ENCODE results near the gene HTT-AS. TPM values are rescaled to one million over a fixed set of nuclear protein-coding genes. Genes with fewer than 3 reads are reported as not detected.

HTT-AS gene
- total RNA-seq, 2 experiments from 2014 or later = not detected

DNA sequence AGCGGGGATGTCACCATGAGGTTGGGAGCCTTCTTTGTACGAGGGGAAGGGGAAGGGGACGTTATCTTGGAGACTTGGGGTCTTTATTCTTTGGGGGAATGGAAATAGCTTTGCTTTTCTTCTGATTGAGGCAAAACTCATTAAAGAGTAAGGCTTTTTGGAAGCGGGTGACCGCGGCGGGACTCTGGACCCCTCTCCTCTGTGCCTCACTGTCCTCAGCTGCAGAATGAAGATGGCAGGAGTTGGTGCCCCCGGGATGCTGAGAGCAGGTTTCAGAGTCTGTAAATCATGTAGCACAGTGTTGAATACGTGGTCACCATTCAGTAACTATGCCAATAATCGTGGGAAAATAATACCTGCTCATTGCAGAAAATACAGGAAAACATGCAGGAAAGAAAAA is 32.1 kb downstream of the HTT-AS start:
- POLR2A ChIA-PET = interaction anchor here (0.7 to 1.1 kb wide), 4 partner anchors 31 to 107 kb away, joined by 3 to 4 read pairs (median 4); no protein-coding TSS in a partner anchor
- peaks cover 9% of the 10 kb centered on the region for H3K27me3 Mint-ChIP-seq
- peaks cover 51% of the 10 kb centered on the region for H3K4me1 Mint-ChIP-seq (ENCODE audit: low read depth)
- CTCF ChIA-PET = interaction anchor here (1.2 to 1.7 kb wide), 3 partner anchors 64 to 153 kb away, joined by 3 to 8 read pairs (median 4); no protein-coding TSS in a partner anchor
- peaks cover 7% of the 10 kb centered on the region for H3K9me3 Mint-ChIP-seq
- H3K4me3 Mint-ChIP-seq = peak overlapping the region; percentile 81
- ATAC-seq (no peak), DNase-seq (no peak)
- H3K27ac Mint-ChIP-seq = peak overlapping the region; percentile 84
- intact Hi-C loops (cut with micrococcal nuclease) = no loop called here
- TF ChIP-seq, protein P1, sequence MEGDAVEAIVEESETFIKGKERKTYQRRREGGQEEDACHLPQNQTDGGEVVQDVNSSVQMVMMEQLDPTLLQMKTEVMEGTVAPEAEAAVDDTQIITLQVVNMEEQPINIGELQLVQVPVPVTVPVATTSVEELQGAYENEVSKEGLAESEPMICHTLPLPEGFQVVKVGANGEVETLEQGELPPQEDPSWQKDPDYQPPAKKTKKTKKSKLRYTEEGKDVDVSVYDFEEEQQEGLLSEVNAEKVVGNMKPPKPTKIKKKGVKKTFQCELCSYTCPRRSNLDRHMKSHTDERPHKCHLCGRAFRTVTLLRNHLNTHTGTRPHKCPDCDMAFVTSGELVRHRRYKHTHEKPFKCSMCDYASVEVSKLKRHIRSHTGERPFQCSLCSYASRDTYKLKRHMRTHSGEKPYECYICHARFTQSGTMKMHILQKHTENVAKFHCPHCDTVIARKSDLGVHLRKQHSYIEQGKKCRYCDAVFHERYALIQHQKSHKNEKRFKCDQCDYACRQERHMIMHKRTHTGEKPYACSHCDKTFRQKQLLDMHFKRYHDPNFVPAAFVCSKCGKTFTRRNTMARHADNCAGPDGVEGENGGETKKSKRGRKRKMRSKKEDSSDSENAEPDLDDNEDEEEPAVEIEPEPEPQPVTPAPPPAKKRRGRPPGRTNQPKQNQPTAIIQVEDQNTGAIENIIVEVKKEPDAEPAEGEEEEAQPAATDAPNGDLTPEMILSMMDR (IDR thresholded peaks at IDR 0.05) = no peak
- H3K36me3 Mint-ChIP-seq (ENCODE audit: low read depth) = peaks cover 5% of the 10 kb centered on the region

DNA sequence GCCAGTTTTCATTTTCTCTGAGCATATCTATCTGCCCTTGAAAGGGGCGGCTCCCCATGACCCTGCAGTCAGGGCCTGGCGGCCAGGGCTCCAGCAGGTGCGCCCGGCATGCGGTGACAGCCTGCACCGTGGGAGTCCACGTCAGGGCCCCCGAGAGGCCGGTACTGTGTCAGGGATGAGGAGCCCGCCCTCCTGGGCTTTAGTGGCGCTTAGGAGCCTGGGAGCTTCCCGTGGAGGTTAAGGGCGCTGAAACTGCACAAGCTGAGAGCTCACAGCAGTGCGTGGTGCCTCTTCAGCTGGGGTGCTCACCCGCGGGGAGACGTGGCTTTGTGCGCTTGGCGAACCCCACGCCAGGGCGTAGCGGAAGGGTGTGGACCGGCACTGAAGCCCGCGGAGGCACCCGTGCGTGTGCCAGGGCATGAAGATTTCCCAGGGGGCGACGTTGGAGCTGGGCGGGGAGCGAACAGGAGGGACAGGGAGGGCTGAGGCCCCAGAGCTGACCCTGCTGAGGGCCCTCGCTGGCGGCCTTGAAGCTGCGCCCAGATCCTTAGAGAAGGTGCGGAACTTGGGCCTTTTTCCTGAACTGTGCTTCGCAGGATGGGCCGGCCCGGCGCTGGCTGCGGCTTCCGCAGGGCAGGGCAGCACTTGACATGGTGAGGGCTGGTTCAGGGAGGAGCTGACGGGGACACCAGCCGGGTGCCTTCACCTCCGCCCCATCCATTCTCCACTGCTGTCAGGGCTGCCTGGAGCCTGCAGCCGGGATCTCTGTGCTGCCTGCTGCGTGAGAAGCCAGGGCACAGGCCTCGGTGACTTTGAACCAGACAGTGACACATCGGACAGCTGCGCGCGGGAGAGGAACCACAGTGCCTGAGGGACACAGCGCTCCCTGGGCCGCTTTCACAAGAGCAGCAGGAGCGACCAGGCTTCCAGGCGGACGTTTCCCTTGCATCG is 32.9 kb downstream of the HTT-AS start:
- DNase-seq (peak; percentile 55), ATAC-seq (peak; percentile 59)
- Mint-ChIP-seq H3K27ac (peak overlapping the region; percentile 84), H3K27me3 (peaks cover 12% of the 10 kb centered on the region), H3K36me3 (ENCODE audit: low read depth) (peaks cover 5% of the 10 kb centered on the region), H3K4me3 (peak overlapping the region; percentile 81), H3K9me3 (peaks cover 7% of the 10 kb centered on the region), H3K4me1 (ENCODE audit: low read depth) (peaks cover 52% of the 10 kb centered on the region)
- intact Hi-C loops (cut with micrococcal nuclease) = no loop called here
- TF ChIP-seq, protein P1 (IDR thresholded peaks at IDR 0.05) = no peak
- ChIA-PET CTCF (interaction anchor here (0.7 to 2.7 kb wide), 5 partner anchors 63 to 196 kb away, joined by 3 to 12 read pairs (median 4); no protein-coding TSS in a partner anchor), POLR2A (interaction anchor here (0.6 to 1.1 kb wide), 5 partner anchors 32 to 792 kb away, joined by 3 to 4 read pairs (median 3); no protein-coding TSS in a partner anchor)

DNA sequence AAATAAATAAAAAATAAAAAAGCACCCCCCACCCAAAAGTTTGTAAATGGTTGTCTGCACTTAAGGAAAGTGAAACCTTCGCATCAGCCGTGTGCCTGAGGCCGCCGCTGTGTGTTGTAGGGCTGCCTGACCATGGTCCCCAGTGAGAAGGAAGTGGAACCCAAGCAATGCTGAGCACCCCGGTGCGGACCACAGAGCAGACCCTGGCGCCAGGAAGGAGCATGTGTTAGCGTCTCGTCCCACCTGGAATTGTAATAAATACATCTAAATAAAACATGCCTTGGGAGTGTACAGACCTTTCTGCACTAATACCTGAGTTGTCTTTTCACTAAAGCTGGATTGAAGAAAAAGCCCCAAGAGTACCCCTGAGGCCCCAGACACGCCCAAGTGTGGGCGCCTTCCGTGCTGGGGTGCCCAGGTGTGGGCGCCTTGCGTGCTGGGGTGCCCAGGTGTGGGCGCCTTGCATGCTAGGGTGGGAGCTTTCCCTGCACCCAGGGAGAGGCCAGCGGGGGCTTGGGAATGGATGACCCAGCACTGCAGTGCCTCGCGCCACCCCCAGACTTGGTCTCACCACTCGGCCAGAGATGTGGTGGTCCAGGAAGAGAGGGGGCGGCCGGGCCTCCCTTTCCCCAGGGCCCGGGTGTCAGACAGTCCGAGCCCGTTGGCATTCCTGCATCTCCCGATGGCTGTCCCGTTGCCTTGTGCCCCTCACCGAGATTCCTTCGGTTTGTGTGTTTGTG is 33.7 kb downstream of the HTT-AS start:
- Mint-ChIP-seq H3K4me3 (peak overlapping the region; percentile 81), H3K27me3 (peaks cover 12% of the 10 kb centered on the region), H3K27ac (peak overlapping the region; percentile 84), H3K4me1 (ENCODE audit: low read depth) (peaks cover 45% of the 10 kb centered on the region), H3K9me3 (peaks cover 5% of the 10 kb centered on the region), H3K36me3 (ENCODE audit: low read depth) (peaks cover 3% of the 10 kb centered on the region)
- TF ChIP-seq, protein P1 (IDR thresholded peaks at IDR 0.05) = no peak
- no peak for DNase-seq
- intact Hi-C loops (cut with micrococcal nuclease) = no loop called here
- CTCF ChIA-PET = interaction anchor here (1.2 to 2.7 kb wide), 2 partner anchors 63 to 79 kb away, joined by 3 to 12 read pairs; no protein-coding TSS in a partner anchor
- no peak for ATAC-seq
- POLR2A ChIA-PET = no interaction called here

DNA sequence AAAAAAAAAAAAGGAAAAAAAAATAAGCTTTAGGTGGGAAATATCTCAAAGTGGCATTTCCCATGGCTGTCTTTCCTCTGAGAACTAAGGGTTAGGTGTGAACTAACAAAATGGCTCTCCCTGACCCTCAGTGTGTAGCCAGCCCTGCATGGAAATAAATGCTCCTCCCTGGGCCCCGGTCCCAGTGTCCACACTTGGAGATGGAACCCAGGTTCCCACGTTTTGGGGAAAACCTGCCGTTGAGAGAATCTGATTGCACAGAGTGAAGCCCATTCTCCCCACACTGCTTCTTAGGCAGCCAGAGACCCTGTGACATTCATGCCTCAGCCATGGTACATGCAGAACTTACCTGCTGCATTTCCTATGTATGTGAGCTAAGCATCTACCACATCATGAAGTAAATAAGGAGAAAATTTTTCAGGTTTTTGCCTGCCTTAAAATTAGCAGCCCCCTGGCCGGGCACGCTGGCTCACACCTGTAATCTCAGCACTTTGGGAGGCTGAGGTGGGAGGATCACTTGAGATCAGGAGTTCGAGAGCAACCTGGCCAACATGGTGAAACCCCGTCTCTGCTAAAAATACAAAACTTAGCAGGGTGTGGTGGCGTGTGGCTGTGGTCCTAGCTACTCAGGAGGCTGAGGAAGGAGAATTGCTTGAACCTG is 34.5 kb downstream of the HTT-AS start:
- Mint-ChIP-seq H3K4me1 (ENCODE audit: low read depth) (peaks cover 38% of the 10 kb centered on the region), H3K36me3 (ENCODE audit: low read depth) (no peaks in the 10 kb centered on the region), H3K9me3 (no peaks in the 10 kb centered on the region), H3K4me3 (no peak overlapping the region), H3K27ac (no peak overlapping the region), H3K27me3 (peaks cover 12% of the 10 kb centered on the region)
- intact Hi-C loops (cut with micrococcal nuclease) = loop anchor here (5.0 kb wide), 1 partner anchor 63 kb away; no protein-coding TSS in a partner anchor
- TF ChIP-seq, protein P1 (IDR thresholded peaks at IDR 0.05) = no peak
- DNase-seq (no peak), ATAC-seq (no peak)
- ChIA-PET CTCF (interaction anchor here (2.7 to 3.5 kb wide), 2 partner anchors 31 to 62 kb away, joined by 12 to 13 read pairs; no protein-coding TSS in a partner anchor), POLR2A (interaction anchor here (0.7 to 2.3 kb wide), 3 partner anchors 14 to 78 kb away, joined by 3 to 8 read pairs (median 3); no protein-coding TSS in a partner anchor)
